NCI-H226 (cell line): ENCODE measurements around the gene LRP1-AS.

Source experiments
- DNase-seq: peaks from one replicate; pipeline ENCODE4 v3.0.0-alpha.2; 2015

The LRP1-AS gene

GRCh38 chr12:57116580-57117281 lies 30.7 kb downstream of the LRP1-AS start:
- DNase-seq = no peak

DNA sequence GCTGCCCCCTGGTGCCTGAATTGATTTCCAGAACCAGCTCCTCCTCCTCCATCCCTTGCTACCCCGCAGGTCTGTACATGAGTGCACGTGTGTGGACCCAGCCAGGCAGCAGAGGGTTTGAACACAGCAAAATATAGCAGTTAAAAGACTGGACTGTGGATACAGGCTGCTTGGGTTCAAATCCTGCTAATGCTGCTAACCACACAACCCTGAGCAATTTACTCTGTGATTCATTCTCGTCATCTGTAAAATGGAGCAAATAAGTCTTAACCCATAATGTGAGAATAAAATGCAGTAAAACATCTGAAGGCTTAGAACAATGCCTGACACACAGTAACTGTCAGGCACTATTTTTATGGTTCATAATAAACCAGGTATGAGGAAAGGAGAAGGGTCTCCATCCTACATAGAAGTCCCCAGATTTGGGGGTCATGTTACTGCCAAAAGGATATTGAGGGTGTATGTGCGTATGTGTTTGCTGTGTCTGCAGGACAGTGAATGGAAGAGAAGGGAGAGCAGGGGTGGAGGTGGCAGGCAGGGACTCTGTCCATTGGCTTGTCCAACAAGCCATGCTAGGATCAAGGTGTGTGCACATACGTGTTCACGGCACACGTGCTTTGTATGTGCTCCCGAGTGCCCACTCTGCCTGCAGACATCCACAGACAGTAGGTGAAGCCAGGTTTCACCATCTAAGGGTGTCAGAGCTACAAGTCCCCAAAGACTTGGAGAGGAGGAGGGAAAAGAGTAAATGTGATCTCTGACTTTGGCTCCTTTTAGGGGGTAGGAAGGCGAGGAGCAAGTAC lies 34.7 kb downstream of the LRP1-AS start:
- no peak for DNase-seq

- DNase-seq = peak; percentile 94
These were observed 36.2 kb downstream of the LRP1-AS start, which contains the start of gene STAT6 for GRCh38 chr12:57111031-57111734. STAT6 (minus strand) TSS chr12:57111362; CDS start chr12:57108278, 3,084 bp downstream.

GRCh38 chr12:57110104-57111030 lies 37.1 kb downstream of the LRP1-AS start:
- peak; percentile 29 for DNase-seq

- DNase-seq = no peak
These were observed 38.0 kb downstream of the LRP1-AS start for GRCh38 chr12:57109207-57110103.

DNA sequence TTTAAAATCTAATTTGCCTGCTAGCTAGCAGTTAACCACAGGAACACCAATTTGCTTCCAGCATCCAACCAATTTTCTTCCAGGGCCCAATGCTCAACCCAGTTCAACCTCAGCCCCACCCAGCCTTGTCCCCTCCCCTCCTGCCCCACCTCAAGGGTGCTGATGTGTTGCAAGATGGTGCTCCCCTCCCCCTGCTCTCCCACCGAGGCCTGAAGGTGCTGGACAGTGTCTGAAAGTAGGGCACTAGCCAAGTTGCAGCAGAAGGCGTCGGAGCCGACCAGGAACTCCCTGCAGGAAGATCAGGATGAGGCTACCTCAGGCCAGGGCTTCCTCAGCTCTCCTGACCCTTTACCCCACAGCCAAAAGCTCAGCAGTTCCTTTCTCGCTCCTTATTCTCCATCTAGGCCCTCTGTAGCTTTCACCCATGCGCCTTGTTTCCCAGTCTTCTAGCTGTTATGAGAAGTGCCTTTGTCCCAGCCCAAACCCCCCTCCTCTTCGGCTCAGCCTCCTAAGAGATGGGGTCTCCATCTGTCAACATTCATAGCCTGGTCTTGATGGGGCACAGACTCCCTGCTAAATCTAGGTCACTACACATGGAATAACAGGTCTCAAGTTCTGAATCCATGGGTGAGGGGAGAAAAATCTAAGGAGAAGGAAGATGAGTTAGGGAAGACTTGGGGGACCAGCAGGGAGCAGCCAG lies 39.8 kb downstream of the LRP1-AS start:
- no peak for DNase-seq

DNA sequence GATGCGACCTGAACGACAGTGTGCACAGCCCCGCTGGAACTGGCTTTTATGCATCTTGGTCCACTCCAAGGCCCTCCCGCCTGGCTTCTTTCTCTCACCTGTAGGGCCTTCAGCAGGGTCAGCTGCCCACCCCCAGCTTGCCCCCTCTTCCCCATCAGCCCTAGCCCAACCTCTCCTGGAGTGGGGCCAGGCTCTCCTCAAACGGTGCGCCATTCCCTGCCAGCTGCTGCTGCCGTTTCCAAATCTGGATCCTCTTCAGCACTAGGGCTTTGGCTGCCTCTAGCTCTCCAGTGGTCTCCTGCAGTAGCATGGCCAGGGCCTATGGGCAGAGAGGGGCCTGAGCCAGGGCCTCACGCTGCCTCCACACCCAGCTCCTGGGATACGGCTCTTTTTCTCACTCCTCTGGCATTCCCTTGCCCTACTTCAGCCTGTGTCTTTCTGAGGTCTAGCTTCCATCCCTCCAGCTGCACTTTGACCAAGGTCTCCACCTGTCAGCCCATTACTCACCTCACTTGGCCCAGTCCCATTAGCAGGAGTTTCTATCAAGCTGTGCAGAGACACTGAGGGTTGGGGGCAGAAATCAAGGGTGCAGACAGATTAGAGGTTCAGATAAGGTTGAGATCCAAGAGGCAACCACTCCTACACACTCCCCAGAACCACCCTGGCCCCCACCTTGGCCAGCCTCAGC lies 41.3 kb downstream of the LRP1-AS start:
- DNase-seq = no peak

GRCh38 chr12:57105011-57105753 lies 42.2 kb downstream of the LRP1-AS start:
- DNase-seq = no peak

GRCh38 chr12:57104292-57104910 lies 43.0 kb downstream of the LRP1-AS start:
- DNase-seq = no peak

GRCh38 chr12:57103856-57104255 lies 43.6 kb downstream of the LRP1-AS start:
- DNase-seq = no peak

- DNase-seq = no peak
These were observed 45.3 kb downstream of the LRP1-AS start for GRCh38 chr12:57101892-57102695.

- DNase-seq = no peak
These were observed 47.7 kb downstream of the LRP1-AS start for GRCh38 chr12:57099766-57100165.

DNA sequence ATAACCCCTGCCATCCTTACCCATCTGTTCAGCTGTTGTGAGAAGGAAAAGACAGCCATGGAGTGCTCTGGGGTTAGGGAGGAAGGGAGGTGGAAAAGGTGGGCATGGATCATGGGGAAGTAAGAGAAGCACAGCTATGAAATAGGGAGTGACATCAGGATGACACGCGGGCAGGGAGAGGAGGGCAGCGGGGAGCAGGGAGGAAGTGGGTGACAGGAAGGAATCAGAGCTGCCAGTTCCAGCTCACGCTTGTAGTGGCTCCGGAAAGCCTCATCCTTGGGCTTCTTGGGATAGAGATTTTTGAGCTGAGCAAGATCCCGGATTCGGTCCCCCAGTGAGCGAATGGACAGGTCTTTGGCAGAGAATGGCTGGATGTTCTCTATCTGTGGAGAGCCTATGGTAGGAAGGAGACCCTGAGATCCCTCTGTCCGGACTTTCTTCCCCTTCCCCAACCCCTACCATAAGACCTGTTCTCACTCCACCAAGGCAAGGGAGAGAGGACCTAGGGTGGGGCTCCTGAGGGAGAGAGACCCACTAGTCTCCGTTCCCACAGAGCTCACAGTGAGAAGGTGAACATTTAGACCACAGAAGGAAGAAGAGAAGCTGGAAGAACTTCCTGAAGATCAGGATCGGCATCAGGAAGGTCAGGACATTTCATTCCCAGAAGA lies 48.2 kb downstream of the LRP1-AS start:
- no peak for DNase-seq

DNA sequence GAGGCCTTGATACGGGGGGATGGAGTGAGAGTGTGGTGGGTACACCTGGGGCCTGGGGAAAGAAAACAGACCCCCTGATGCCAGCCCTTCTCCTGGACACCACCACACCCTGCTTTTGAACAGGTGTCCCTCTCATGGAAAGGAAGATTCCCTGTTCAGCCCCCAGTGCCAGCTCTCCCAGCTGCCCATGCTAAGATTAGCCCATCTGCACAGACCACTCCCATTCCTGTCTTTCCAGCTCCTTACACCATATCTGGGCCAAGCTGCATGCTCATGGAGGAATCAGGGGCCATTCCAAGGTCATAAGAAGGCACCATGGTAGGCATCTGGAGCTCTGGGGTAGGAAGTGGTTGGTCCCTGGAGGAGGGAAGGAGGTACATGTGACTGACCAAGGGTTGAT lies 48.9 kb downstream of the LRP1-AS start:
- DNase-seq = no peak

DNA sequence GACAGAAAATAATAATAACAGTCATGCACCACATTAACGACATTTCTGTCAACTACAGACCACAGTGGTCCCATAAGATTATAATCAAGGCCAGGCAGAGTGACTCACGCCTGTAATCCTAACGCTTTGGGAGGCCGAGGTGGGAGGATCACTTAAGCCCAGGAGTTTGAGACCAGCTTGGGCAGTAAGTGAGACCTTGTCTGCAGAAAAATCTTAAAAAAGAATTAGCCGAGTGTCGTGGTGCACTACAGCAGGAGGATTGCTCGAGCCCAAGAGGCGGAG lies 49.9 kb downstream of the LRP1-AS start:
- no peak for DNase-seq

DNA sequence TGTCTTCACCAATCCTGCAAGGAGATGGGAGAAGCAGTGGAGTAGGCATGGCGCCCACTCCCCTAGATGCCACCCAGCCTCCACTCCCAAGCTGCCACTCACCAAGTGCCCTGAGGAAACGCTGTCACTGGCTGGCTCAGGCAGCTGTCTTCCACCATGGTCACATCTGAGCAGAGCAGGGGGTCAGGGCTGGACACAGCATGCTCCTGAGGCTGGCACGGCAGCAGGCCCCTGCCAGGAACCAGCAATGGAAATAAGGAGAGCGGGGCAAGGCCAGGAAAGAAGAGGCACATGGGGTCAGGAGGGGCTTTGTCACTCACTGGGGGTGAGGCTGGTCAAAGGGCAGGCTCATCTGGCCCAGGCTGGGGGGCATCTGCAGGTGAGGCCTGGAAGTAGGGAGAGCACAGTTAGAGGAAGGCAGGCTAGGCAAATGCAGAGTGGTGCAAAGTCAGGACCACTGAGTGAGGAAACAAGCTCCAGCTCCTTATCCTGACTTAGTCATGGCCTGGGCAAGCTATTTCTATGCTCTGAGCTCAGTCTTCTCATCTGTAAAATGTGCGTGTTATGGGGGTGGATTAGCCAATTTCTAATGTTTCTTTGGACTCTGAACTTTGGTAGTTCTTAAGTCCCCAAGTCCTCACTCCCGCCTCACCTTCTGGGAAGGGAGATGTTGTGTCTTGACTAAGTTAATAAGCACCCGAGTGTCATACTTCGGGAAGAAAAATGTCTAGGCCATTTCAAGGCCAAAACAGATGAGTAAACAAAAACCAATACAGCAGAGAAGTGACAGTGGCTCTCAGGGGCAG lies 50.5 kb downstream of the LRP1-AS start:
- no peak for DNase-seq

GRCh38 chr12:57096099-57096572 lies 51.3 kb downstream of the LRP1-AS start:
- peak; percentile 91 for DNase-seq
